ENCODE results near the gene VSIG10. TPM values are rescaled to one million over a fixed set of nuclear protein-coding genes. Genes with fewer than 3 reads are reported as not detected.
A peak's percentile ranks its signal among the peaks of the same experiment; 100 is the strongest.

The VSIG10 gene
- polyA plus RNA-seq, 3 donors, result 1.5 to 2.3 (median 1.5) TPM

GRCh38 chr12:118122264-118122663 is 18.5 kb upstream of the VSIG10 start:
- Mint-ChIP-seq H3K4me1 (peaks cover 4% of the 10 kb centered on the region), H3K36me3 (no peaks in the 10 kb centered on the region), H3K4me3 (no peak overlapping the region), H3K9me3 (no peaks in the 10 kb centered on the region), H3K27me3 (ENCODE audit: low read depth in 3 of 3) (peaks cover 0 to 2% (median 0%) of the 10 kb centered on the region in 3 donors), H3K27ac (peak overlapping the region in 1 of 7 donors; percentile 20)
- WGBS (ENCODE audit: insufficient coverage), result 92% methylated on average over 5 of the region's 6 CpGs
- H3K4me1 ChIP-seq (ENCODE audit: control insufficient read depth in 1 of 2, insufficient read depth in 2 of 2, low read length in 2 of 2), result no peaks in the 10 kb centered on the region
- no peak for DNase-seq
- no peak overlapping the region for H3K27ac ChIP-seq (ENCODE audit: low read depth in 1 of 2, low read length in 2 of 2)
- no peaks in the 10 kb centered on the region for H3K79me2 ChIP-seq (ENCODE audit: insufficient read depth, low read length)
- no peaks in the 10 kb centered on the region for H3K36me3 ChIP-seq (replicated peaks in 1 of 2; ENCODE audit: control insufficient read depth in 1 of 2, insufficient read depth in 2 of 2, low read length in 2 of 2)
- no peaks in the 10 kb centered on the region for H4K20me1 ChIP-seq (ENCODE audit: insufficient read depth, low read length)
- no peak overlapping the region for H3K4me3 ChIP-seq (replicated peaks in 1 of 3; ENCODE audit: low read depth in 2 of 3, low read length in 3 of 3)
- TF ChIP-seq CTCF (IDR thresholded peaks at IDR 0.05), result no peak
- H3K4me2 ChIP-seq (replicated peaks; ENCODE audit: extremely low read depth, low read length, poor library complexity, severe bottlenecking), result no peak overlapping the region
- no peaks in the 10 kb centered on the region for H3K27me3 ChIP-seq (ENCODE audit: control insufficient read depth in 2 of 2, insufficient read depth in 2 of 2, low read length in 2 of 2)
- H2AFZ ChIP-seq (ENCODE audit: insufficient read depth, low read depth, low read length, poor library complexity, severe bottlenecking), result no peak overlapping the region
- intact Hi-C loops (cut with micrococcal nuclease), result no loop called here
- H3K9ac ChIP-seq (ENCODE audit: insufficient read depth, low read length, poor library complexity, severe bottlenecking), result no peak overlapping the region
- H3K9me3 ChIP-seq (replicated peaks in 1 of 2; ENCODE audit: control insufficient read depth in 1 of 2, insufficient read depth in 1 of 2, low read length in 2 of 2), result no peaks in the 10 kb centered on the region

GRCh38 chr12:118120579-118121363 is 17.0 kb upstream of the VSIG10 start:
- H3K4me2 ChIP-seq (replicated peaks; ENCODE audit: extremely low read depth, low read length, poor library complexity, severe bottlenecking), result no peak overlapping the region
- intact Hi-C loops (cut with micrococcal nuclease), result no loop called here
- Mint-ChIP-seq H3K27me3 (ENCODE audit: low read depth in 3 of 3) (peaks cover 0 to 2% (median 0%) of the 10 kb centered on the region in 3 donors), H3K27ac (no peak overlapping the region), H3K4me3 (no peak overlapping the region), H3K4me1 (peaks cover 4% of the 10 kb centered on the region), H3K9me3 (no peaks in the 10 kb centered on the region), H3K36me3 (no peaks in the 10 kb centered on the region)
- no peaks in the 10 kb centered on the region for H3K4me1 ChIP-seq (ENCODE audit: control insufficient read depth in 1 of 2, insufficient read depth in 2 of 2, low read length in 2 of 2)
- no peak overlapping the region for H3K27ac ChIP-seq (ENCODE audit: low read depth in 1 of 2, low read length in 2 of 2)
- no peaks in the 10 kb centered on the region for H3K79me2 ChIP-seq (ENCODE audit: insufficient read depth, low read length)
- H2AFZ ChIP-seq (ENCODE audit: insufficient read depth, low read depth, low read length, poor library complexity, severe bottlenecking), result no peak overlapping the region
- H4K20me1 ChIP-seq (ENCODE audit: insufficient read depth, low read length), result no peaks in the 10 kb centered on the region
- peak; percentile 85 for TF ChIP-seq CTCF (IDR thresholded peaks at IDR 0.05)
- peak; percentile 33 to 51 (median 48) for DNase-seq
- WGBS (ENCODE audit: insufficient coverage), result 16% methylated on average over 5 of the region's 8 CpGs
- H3K9me3 ChIP-seq (replicated peaks in 1 of 2; ENCODE audit: control insufficient read depth in 1 of 2, insufficient read depth in 1 of 2, low read length in 2 of 2), result no peaks in the 10 kb centered on the region
- no peaks in the 10 kb centered on the region for H3K27me3 ChIP-seq (ENCODE audit: control insufficient read depth in 2 of 2, insufficient read depth in 2 of 2, low read length in 2 of 2)
- H3K4me3 ChIP-seq (replicated peaks in 1 of 3; ENCODE audit: low read depth in 2 of 3, low read length in 3 of 3), result no peak overlapping the region
- no peak overlapping the region for H3K9ac ChIP-seq (ENCODE audit: insufficient read depth, low read length, poor library complexity, severe bottlenecking)
- no peaks in the 10 kb centered on the region for H3K36me3 ChIP-seq (replicated peaks in 1 of 2; ENCODE audit: control insufficient read depth in 1 of 2, insufficient read depth in 2 of 2, low read length in 2 of 2)

Data from CD14-positive monocyte (primary cell).